ENCODE data around the gene NCAPD2. TPM values are rescaled to one million over a fixed set of nuclear protein-coding genes. Genes with fewer than 3 reads are reported as not detected.
A peak's percentile ranks its signal among the peaks of the same experiment; 100 is the strongest.

The NCAPD2 gene
- total RNA-seq, 1 experiment from 2014 or later = 114 TPM

DNA sequence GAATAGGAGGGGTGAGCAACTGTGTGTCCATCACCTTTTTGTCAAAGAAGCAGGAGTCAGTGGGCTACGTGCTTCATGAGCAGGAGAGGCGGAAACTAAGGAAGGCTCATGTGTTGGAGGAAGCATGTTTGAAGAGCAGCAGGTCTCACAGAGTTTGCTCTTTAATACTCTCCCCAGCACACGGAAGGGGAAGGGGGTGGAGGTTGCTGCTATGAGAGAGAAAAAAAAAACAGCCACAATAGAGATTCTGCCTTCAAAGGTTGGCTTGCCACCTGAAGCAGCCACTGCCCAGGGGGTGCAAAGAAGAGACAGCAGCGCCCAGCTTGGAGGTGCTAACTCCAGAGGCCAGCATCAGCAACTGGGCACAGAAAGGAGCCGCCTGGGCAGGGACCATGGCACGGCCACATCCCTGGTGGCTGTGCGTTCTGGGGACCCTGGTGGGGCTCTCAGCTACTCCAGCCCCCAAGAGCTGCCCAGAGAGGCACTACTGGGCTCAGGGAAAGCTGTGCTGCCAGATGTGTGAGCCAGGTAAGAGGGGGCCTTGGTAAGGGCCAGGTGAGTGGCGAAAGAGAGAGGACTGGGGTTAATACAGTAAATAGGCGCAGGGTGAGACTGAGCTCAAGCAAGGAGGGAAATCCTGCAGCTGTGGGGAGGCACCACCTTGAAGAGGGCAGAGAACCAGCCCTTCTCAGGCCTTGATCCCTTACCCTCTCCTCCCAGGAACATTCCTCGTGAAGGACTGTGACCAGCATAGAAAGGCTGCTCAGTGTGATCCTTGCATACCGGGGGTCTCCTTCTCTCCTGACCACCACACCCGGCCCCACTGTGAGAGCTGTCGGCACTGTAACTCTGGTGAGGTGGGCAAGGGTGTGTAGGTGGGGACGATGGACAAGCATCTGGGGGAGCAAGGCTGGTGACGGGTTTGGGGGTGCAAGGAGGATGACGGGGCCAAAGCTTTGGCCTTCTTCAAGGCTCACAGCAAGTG is 48.9 kb upstream of the NCAPD2 start, which contains the start of gene CD27:
CD27 (plus strand) TSS at position 252 of the 985 bp plus-strand sequence; CDS start at position 393, 141 bp downstream.
- H3K23ac ChIP-seq (ENCODE audit: insufficient read length, low read depth, low read length) = no peak within 1 kb of the TSS
- no peaks in the 10 kb centered on the region for H3K23me2 ChIP-seq (ENCODE audit: insufficient read length, low read depth, low read length, poor library complexity, severe bottlenecking)
- H3K9ac ChIP-seq (ENCODE audit: extremely low read depth, insufficient read length, low read length) = no peak within 1 kb of the TSS
- H3K79me1 ChIP-seq (ENCODE audit: insufficient read depth, low read depth, low read length, poor library complexity, severe bottlenecking) = no peaks in the 10 kb centered on the region
- no peak within 1 kb of the TSS for H3K4me3 Mint-ChIP-seq
- no peak within 1 kb of the TSS for H4K8ac ChIP-seq (replicated peaks; ENCODE audit: insufficient read length, low read depth, low read length)
- H3K27me3 Mint-ChIP-seq (ENCODE audit: low read depth) = no peaks in the 10 kb centered on the region
- TF ChIP-seq, protein P1, sequence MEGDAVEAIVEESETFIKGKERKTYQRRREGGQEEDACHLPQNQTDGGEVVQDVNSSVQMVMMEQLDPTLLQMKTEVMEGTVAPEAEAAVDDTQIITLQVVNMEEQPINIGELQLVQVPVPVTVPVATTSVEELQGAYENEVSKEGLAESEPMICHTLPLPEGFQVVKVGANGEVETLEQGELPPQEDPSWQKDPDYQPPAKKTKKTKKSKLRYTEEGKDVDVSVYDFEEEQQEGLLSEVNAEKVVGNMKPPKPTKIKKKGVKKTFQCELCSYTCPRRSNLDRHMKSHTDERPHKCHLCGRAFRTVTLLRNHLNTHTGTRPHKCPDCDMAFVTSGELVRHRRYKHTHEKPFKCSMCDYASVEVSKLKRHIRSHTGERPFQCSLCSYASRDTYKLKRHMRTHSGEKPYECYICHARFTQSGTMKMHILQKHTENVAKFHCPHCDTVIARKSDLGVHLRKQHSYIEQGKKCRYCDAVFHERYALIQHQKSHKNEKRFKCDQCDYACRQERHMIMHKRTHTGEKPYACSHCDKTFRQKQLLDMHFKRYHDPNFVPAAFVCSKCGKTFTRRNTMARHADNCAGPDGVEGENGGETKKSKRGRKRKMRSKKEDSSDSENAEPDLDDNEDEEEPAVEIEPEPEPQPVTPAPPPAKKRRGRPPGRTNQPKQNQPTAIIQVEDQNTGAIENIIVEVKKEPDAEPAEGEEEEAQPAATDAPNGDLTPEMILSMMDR (conservative IDR thresholded peaks at IDR 0.05) = no peak
- no peak within 1 kb of the TSS for H3T11ph ChIP-seq (ENCODE audit: low read length)
- H2BK120ac ChIP-seq (ENCODE audit: low read depth, low read length, poor library complexity, severe bottlenecking) = no peak within 1 kb of the TSS
- DNase-seq = no peak
- no peaks in the 10 kb centered on the region for H3K79me2 ChIP-seq (ENCODE audit: insufficient read depth, low read length)
- no peaks in the 10 kb centered on the region; the same call in 1 of the 2 replicates for H3K4me1 ChIP-seq (ENCODE audit: insufficient read depth, low read length)
- H4K91ac ChIP-seq (ENCODE audit: insufficient read length, low read depth, low read length) = no peak within 1 kb of the TSS
- no peak within 1 kb of the TSS for H2BK12ac ChIP-seq (ENCODE audit: insufficient read length, low read depth, low read length)
- H4K5ac ChIP-seq (ENCODE audit: insufficient read length, low read depth, low read length) = no peak within 1 kb of the TSS
- H3K27me3 ChIP-seq (ENCODE audit: insufficient read depth, low read length) = no peaks in the 10 kb centered on the region; the same call in 1 of the 2 replicates
- H3K4ac ChIP-seq (ENCODE audit: low read depth, low read length) = no peak within 1 kb of the TSS
- peaks cover 0 to 2% (median 0%) of the 10 kb centered on the region in 3 experiments; a peak in 4 of 7 replicates for H3K36me3 Mint-ChIP-seq (ENCODE audit: insufficient read depth in 1 of 3, low read depth in 3 of 3)
- no peak within 1 kb of the TSS for H2AK5ac ChIP-seq (ENCODE audit: insufficient read length, low read length)
- H3K9me3 ChIP-seq (ENCODE audit: control insufficient read depth, low read depth, low read length) = no peaks in the 10 kb centered on the region
- H3K4me1 Mint-ChIP-seq = peaks cover 13 to 25% of the 10 kb centered on the region in 2 experiments
- H3K27ac Mint-ChIP-seq = peak within 1 kb of the TSS in 2 of 3 experiments; percentile 26 to 68; a peak in 3 of 7 replicates
- H2AFZ ChIP-seq (ENCODE audit: low read length) = no peak within 1 kb of the TSS
- no peak within 1 kb of the TSS; the same call in 1 of the 2 replicates for H3K14ac ChIP-seq (ENCODE audit: insufficient read depth, low read length)
- no peak within 1 kb of the TSS for H2BK20ac ChIP-seq (ENCODE audit: low read depth, low read length, poor library complexity, severe bottlenecking)
- no peak within 1 kb of the TSS for H3K27ac ChIP-seq (ENCODE audit: insufficient read length, low read depth, low read length)
- no peak within 1 kb of the TSS for H3K56ac ChIP-seq (ENCODE audit: insufficient read length, low read depth, low read length)
- no peaks in the 10 kb centered on the region for H3K9me3 Mint-ChIP-seq
- no peak within 1 kb of the TSS for H2BK5ac ChIP-seq (ENCODE audit: insufficient read length, low read length)
- no CpG with 5 or more reads among the region's 16 CpGs for WGBS (ENCODE audit: extremely low coverage, insufficient read length, low lambda C conversion rate)
- H3K18ac ChIP-seq (ENCODE audit: insufficient read length, low read depth, low read length) = no peak within 1 kb of the TSS
- no peaks in the 10 kb centered on the region for H4K20me1 ChIP-seq (ENCODE audit: control insufficient read depth, insufficient read depth, insufficient read length)
- no peak within 1 kb of the TSS for H2BK15ac ChIP-seq (ENCODE audit: low read depth, low read length)
- no peak within 1 kb of the TSS for H3K4me2 ChIP-seq (ENCODE audit: insufficient read depth, insufficient read length, low read length)

Measured in H9 (cell line).